LNCaP clone FGC (cell line): ENCODE data around the gene SHISAL2A.

ENCODE experiments used
- DNase-seq: peaks from one replicate; pipeline ENCODE4 v3.0.0-alpha.2; 2011; ENCODE audit warnings: low read depth
- H3K4me3 ChIP-seq: 2 replicates; pipeline ENCODE4 v1.5.1; 2011; ENCODE audit warnings: mild to moderate bottlenecking, low read depth, low read length, control low read depth
- CTCF ChIP-seq: IDR thresholded peaks from 2 replicates; pipeline ENCODE4 v1.5.1; 2012; ENCODE audit warnings: mild to moderate bottlenecking; ENCODE audit not compliant: control insufficient read depth, insufficient read depth; ENCODE audit errors: extremely low read depth

SHISAL2A gene

GRCh38 chr1:52702886-52703787, 70.2 kb downstream of the SHISAL2A start:
- no peak for TF ChIP-seq CTCF
- H3K4me3 ChIP-seq = no peak overlapping the region
- no peak for DNase-seq

- H3K4me3 ChIP-seq = no peak overlapping the region
- TF ChIP-seq CTCF = no peak
- DNase-seq = no peak
These were observed 73.2 kb downstream of the SHISAL2A start for GRCh38 chr1:52706136-52706670.
